K562 treated with DMSO at 1 percent for 24 hours (cell line): ENCODE data around the gene LRRC37A2. TPM values are rescaled to one million over a fixed set of nuclear protein-coding genes. Genes with fewer than 3 reads are reported as not detected.

ENCODE experiments used
- total RNA-seq: library from RNA; unstranded; fragments of 300-600 nt; gene quantifications from 2 replicates; pipeline ENCODE4 v1.2.3, GENCODE V29; 2022; ENCODE audit warnings: low read depth; ENCODE audit not compliant: insufficient read depth

LRRC37A2 gene
- total RNA-seq = 5.1 and 5.5 TPM in 2 replicates

DNA sequence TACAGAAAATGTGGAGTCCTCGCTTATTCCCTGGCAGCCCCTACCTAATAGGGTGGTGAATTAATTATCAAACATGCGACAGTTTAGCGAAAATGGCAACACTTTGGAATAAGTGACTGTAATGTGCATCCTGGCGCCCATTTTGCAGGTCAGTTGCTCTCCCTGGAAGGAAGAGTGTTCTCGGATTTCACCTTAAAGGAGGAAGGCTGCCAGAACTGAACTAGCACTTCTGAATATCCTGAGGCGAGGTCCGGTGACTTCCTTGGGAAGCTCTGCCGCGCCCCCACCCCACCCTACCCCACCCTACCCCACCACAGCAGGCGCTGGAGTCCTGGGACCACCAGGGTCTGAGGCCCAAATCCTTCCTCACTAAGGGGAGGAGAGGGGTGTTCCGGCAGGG is at the start of gene LRRC37A2:
Gene LRRC37A2 (plus strand): TSS at position 301 of the 400 bp plus-strand sequence. CDS start 245 bp downstream, outside the sequence.

DNA sequence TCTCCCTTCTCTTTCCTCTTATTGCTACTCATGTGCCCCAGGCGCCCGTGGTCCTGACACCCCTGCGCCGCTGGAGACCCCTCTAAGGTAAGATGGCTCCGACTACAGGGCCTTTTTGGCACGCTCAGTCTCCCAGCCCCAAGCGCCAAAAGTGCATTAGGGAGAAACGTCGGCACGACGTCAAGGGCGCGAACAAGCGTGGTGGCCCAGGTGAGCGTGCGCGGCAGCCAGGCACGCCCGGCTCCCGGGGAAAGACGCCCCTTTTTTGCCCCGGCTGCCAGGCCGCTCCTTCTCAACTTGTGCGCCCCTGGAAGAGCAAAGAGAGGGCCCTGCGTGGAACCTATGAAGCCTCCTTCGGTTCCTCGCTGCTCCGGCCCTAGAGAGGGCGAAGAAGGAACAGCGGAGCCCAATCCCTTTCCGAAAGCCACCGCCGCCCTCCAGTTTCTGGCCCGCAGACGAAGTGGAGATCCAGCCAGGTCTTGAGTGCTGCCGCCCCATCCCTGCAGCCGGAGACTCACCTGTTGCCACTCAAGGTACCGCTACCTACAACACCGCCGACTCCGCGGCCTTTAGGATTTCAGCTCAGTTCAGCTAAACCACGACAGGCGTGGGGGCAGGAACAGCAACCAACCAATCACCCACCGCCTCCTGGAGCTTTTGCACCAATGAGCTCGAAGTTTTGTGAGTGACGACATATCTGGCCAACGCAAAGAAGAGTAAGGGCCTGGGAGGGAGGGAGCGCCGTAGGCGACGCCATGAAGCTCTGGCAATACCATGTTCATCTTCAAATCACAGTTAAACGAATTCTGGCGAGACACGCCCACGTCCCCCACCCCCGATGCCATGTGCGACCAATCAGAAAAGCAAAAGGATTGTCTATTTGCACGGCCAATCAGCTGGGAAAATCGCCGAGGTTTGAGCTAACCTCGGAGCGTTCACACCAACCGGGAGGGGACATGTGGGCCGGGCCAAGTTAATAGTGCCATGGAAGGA is 67.1 kb downstream of the LRRC37A2 start, which contains the start of gene ARL17A:
Gene ARL17A (minus strand): TSS at position 609 of the 993 bp plus-strand sequence. CDS start 3,369 bp downstream, outside the sequence.

DNA sequence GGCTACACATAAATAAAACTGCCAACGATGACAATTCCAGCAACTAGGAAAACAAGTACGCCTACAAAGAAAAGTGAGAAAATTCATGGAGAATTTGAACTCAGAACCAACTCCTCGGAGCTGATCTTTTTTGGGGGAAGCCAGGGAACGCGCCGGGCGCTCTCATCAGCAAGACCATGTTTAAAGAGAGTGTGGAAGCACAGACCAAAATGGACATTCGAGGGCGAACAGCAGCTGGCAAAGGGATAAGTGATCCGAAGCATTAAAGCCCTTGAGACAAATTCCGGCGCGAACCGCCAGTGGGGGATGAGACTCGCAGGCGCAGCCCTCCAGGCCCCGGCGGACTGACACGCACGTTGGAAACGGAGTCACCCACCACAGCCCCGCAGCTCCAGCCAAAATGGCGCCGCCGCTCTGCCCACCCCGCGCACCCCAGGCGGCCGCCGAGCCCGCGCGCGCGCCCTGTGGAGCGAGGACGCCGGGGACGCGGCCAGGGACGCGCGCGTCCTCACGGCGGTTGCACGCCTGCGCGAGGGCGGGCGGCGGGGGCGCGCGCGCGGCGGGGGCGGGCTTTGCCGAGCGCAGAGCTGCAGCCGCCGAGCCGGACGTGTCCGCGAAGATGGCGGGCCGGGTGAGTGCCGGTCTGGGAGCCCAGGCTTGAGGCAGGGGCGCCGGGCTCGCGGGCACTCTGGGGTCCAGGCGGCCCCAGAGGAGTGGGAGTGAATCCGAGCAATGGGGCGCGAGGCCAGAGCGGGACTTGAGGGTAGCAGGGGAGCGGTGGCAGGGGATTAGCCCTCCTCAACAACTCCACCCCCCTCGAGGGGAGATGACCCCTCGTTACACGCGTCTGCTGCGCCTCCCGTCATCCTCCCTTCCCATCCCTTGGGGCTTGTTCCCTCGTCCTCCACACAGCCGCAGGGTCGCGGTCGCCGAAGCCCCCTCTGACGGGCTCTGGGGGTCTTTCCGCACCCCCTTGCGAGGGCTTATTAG is 78.2 kb downstream of the LRRC37A2 start, which contains the start of gene NSF:
Gene NSF (plus strand): TSS at position 513 of the 990 bp plus-strand sequence. CDS start 107 bp downstream, at position 620.

Other genes with a start within 250 kb of the LRRC37A2 start
- gene LRRC37A, start 217.3 kb upstream of the LRRC37A2 start, total RNA-seq = 0.87 and 0.88 TPM in 2 replicates
- 1.5 and 1.6 TPM in 2 replicates for gene ARL17B, start 150.7 kb upstream of the LRRC37A2 start, total RNA-seq
- gene ARL17A, start 67.2 kb downstream of the LRRC37A2 start, total RNA-seq = 6.0 and 7.1 TPM in 2 replicates
- gene NSF, start 78.2 kb downstream of the LRRC37A2 start, total RNA-seq = 31.5 and 35.6 TPM in 2 replicates